HFFc6 (cell line): ENCODE results near the gene OPCML. TPM values are rescaled to one million over a fixed set of nuclear protein-coding genes. Genes with fewer than 3 reads are reported as not detected.

Experiments
- DNase-seq: peaks from one replicate; pipeline ENCODE4 v3.0.0-alpha.2; 2018
- H3K27ac Mint-ChIP-seq: 2 replicates; pipeline ENCODE4 v1.8.0; 2020; ENCODE audit warnings: mild to moderate bottlenecking, mixed read lengths
- H3K27me3 Mint-ChIP-seq: 2 replicates; pipeline ENCODE4 v1.8.0; 2021; ENCODE audit warnings: mild to moderate bottlenecking, moderate library complexity, mixed read lengths; ENCODE audit not compliant: insufficient read depth
- H3K36me3 Mint-ChIP-seq: 2 replicates; pipeline ENCODE4 v1.8.0; 2021; ENCODE audit warnings: low read depth, mixed read lengths
- H3K4me1 Mint-ChIP-seq: 2 replicates; pipeline ENCODE4 v1.8.0; 2020; ENCODE audit warnings: low read depth, mixed read lengths
- H3K4me3 Mint-ChIP-seq: 2 replicates; pipeline ENCODE4 v1.8.0; 2020; ENCODE audit warnings: mild to moderate bottlenecking, moderate library complexity, mixed read lengths
- H3K9me3 Mint-ChIP-seq: 2 replicates; pipeline ENCODE4 v1.8.0; 2020; ENCODE audit warnings: mild to moderate bottlenecking, mixed read lengths
- total RNA-seq, 6 experiments: library from RNA; stranded (reverse); fragmentation: NEBNext Ultra II Directional; extraction: Animal tissue kit (Norgen Biotek cat#: 25700); gene quantifications; 2 replicates in 1 of 6; 3 replicates in 5 of 6; pipeline ENCODE4 v1.2.3, GENCODE V29; 2021
- TF ChIP-seq, protein P1 (sequence below): fragments of 200-600 bp; sonication (generic); IDR thresholded peaks from 2 replicates; pipeline ENCODE4 v1.5.0; 2021; ENCODE audit warnings: antibody characterized with exemption, mild to moderate bottlenecking

OPCML gene
- total RNA-seq, 6 experiments from 2014 or later = 0.11 to 1.7 (median 0.33) TPM

DNA sequence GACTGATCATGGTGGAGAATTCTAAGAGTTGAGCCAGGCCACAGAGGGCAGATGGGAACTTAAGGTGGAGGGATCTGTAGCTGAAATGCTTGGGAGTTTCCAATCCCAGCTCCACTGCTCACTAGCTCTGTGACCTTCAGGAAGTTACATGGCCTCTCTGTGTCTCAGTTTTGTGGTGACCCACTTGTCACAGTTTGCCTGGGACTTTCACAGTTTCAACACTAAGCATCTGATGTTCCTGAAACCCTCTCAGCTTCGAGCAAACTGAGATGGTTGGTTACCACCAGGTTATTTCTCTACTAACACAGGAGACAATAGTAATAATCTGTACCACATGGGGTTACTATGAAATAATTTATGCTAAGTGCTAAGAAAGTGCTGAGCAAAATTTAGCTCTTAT is 505.3 kb downstream of the OPCML start:
- no peaks in the 10 kb centered on the region; the same call in 1 of the 2 replicates for H3K9me3 Mint-ChIP-seq
- no peak overlapping the region for H3K4me3 Mint-ChIP-seq
- no peak overlapping the region for H3K27ac Mint-ChIP-seq
- no peaks in the 10 kb centered on the region for H3K4me1 Mint-ChIP-seq
- no peak for DNase-seq
- H3K36me3 Mint-ChIP-seq = no peaks in the 10 kb centered on the region
- peaks cover 19% of the 10 kb centered on the region for H3K27me3 Mint-ChIP-seq
- TF ChIP-seq, protein P1, sequence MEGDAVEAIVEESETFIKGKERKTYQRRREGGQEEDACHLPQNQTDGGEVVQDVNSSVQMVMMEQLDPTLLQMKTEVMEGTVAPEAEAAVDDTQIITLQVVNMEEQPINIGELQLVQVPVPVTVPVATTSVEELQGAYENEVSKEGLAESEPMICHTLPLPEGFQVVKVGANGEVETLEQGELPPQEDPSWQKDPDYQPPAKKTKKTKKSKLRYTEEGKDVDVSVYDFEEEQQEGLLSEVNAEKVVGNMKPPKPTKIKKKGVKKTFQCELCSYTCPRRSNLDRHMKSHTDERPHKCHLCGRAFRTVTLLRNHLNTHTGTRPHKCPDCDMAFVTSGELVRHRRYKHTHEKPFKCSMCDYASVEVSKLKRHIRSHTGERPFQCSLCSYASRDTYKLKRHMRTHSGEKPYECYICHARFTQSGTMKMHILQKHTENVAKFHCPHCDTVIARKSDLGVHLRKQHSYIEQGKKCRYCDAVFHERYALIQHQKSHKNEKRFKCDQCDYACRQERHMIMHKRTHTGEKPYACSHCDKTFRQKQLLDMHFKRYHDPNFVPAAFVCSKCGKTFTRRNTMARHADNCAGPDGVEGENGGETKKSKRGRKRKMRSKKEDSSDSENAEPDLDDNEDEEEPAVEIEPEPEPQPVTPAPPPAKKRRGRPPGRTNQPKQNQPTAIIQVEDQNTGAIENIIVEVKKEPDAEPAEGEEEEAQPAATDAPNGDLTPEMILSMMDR = no peak

DNA sequence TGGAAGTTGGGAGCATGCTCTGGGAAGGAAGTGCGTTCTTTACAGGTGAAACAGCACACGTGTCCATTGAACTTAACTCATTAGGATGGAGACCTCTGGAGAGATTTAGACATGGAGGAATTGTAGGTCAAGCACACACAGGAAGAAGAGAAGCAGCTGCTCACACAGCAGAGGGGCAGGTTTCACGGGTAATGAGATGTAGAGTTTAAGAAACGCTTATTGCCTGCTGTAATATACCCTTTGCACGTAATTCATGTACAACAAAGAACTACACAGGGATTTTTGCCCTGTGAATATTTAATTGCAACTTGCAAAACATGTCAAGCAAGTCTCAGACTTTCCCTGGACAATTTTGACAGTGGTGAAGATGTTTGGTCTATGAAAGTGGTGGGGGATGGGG is 508.0 kb downstream of the OPCML start:
- Mint-ChIP-seq H3K4me3 (no peak overlapping the region), H3K36me3 (no peaks in the 10 kb centered on the region), H3K27me3 (peaks cover 31% of the 10 kb centered on the region), H3K4me1 (no peaks in the 10 kb centered on the region), H3K9me3 (no peaks in the 10 kb centered on the region; the same call in 1 of the 2 replicates), H3K27ac (no peak overlapping the region)
- no peak for DNase-seq
- TF ChIP-seq, protein P1 = no peak

DNA sequence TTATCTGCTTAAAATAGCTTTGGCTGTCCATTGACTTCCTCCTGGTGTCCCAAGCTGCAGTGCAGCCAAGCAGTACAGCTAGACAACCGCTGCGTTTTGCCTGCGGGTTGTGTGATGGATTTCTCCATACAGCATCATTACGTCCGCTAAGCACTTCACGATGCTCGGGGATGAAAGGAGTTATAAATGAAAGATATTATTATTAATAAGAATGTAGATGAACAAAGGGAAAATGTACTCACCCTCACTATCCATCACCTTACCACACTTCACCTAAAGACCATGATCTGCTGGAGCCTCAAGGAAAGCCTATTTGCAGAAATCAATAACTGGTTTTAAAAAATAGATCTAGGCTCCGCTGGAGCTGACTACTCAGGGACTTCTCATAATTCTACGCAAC is 509.1 kb downstream of the OPCML start:
- DNase-seq = no peak
- H3K27me3 Mint-ChIP-seq = peaks cover 34% of the 10 kb centered on the region
- no peak overlapping the region for H3K27ac Mint-ChIP-seq
- no peaks in the 10 kb centered on the region for H3K36me3 Mint-ChIP-seq
- H3K4me1 Mint-ChIP-seq = no peaks in the 10 kb centered on the region
- H3K9me3 Mint-ChIP-seq = peaks cover under 1% of the 10 kb centered on the region; the same call in 1 of the 2 replicates
- TF ChIP-seq, protein P1 = no peak
- no peak overlapping the region for H3K4me3 Mint-ChIP-seq

DNA sequence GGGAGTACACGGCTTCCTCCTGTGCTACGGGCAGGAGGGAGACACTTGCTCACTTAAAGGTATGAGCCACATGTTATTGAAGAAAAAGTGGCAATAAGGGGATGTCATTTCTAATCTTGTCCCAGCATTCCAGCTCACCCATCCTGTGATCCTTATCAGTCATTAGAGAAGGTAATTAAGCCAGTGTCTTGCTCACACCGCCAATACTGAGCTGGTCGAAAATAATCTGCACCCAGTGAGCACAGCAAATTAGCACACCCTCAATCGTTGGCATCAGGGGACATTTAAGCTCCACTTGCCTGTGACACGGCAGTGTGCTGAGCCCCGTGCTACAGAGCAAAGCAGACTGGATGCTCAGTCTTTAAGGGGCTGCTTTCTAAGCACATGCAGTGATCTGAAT is 510.7 kb downstream of the OPCML start:
- TF ChIP-seq, protein P1 = no peak
- H3K36me3 Mint-ChIP-seq = no peaks in the 10 kb centered on the region
- H3K4me1 Mint-ChIP-seq = no peaks in the 10 kb centered on the region
- no peak for DNase-seq
- peaks cover 34% of the 10 kb centered on the region for H3K27me3 Mint-ChIP-seq
- no peak overlapping the region for H3K27ac Mint-ChIP-seq
- peaks cover 3% of the 10 kb centered on the region; the same call in 1 of the 2 replicates for H3K9me3 Mint-ChIP-seq
- no peak overlapping the region for H3K4me3 Mint-ChIP-seq

DNA sequence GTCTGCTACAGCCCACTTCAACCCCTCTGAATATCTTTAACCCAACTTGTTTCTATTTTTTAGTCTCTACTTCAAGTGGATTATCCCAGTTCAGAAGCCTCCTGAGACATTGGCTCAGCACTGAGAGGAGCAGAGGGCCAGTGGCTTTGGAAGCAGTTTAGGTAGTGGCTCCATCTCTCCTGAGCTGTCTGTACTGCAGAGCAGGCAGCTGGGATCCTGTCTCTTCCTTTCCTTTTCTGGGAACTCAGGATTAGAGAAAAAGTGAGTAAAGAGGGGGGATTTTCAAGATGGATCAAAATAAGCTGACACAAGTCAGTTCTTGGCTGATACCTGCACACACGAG is 512.0 kb downstream of the OPCML start:
- Mint-ChIP-seq H3K27me3 (peaks cover 34% of the 10 kb centered on the region), H3K36me3 (no peaks in the 10 kb centered on the region), H3K4me3 (no peak overlapping the region), H3K9me3 (peaks cover 3% of the 10 kb centered on the region; the same call in 1 of the 2 replicates), H3K27ac (no peak overlapping the region), H3K4me1 (no peaks in the 10 kb centered on the region)
- no peak for DNase-seq
- TF ChIP-seq, protein P1 = no peak
